Stimulated activated CD4-positive, alpha-beta T cell treated with anti-CD3 and anti-CD28 coated beads, Interleukin-2, amount 100 ng/mL, for 4 hours (primary cell): ENCODE data around the gene ANKRD34C.
"Not testable (repeated sequence)": the region's sequence is repeated elsewhere in the genome, so short reads cannot be mapped to it uniquely, and the experiment has no call there.

Experiments
- DNase-seq: peaks from one replicate; pipeline ENCODE4 v3.0.0-alpha.2; 2020; ENCODE audit warnings: low read depth

Gene ANKRD34C

DNA sequence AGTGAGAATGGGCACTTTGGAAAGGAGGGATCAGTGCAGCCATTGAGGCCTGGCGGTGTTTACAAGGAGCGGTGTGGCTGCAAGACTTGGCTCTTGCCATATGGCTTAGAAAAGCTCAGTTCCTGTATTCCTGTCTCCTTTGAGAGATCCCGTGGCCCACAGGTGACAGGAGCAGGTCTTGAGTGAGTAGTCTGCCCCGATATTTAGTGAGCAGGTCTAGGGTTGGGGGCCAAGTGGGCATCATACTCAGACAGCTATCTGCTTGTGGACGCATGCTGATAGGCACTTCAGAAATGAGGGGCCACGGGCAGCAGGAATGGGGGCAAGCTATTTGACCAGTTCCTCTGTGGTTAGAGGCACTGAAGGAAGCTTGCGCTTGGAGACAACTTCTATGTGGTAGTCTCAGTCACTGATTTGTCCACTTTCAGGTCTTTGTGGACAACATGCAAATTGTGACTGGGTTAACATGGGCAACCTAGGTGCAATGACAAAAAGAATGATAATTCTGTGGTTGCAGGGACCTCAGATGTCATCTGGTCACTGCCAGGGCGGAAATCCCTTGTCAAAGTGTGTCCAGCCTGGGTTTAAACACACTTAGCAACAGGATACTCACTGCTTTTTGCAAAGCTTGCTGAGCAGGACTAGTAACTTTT is 29.5 kb downstream of the ANKRD34C start:
- no peak for DNase-seq

DNA sequence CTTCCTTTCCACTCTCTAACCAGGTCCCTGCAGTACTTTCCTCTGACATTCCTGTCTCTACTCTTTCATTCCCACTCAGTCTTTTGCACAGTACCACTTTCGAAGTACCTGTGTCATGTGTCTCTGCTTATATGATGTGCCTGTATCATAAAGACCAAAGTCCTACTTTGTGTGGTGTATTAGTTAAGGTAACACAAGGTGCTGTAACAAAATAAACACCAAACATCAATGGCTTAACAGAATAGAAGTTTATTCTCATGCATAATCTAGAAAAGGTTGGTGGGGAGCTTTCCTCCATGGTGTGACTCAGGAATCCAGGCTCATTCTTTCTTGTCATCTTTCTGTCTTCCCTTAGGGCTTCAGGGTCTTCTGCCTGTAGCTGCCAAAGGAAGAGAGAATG is 31.7 kb downstream of the ANKRD34C start:
- DNase-seq, result no peak

DNA sequence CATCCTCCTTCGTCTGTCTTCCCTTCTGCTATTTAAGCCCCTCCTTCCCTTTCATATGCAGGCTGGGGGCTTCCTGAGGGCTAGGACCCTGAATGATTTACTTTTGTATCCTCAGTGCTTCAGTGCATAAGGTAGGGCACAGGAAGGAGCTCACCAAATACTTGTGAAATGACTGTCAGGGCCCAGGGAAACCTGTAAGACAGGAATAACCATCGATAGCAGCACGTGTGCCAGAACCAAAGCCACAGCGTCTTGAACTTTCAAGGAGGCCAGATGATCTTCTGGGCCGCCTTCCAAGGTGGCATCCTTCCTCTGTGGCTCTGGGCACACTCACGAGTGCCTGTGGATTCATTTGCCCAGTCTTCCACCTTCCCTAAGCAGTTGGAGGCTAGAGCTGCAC is 32.3 kb downstream of the ANKRD34C start:
- DNase-seq, result no peak

DNA sequence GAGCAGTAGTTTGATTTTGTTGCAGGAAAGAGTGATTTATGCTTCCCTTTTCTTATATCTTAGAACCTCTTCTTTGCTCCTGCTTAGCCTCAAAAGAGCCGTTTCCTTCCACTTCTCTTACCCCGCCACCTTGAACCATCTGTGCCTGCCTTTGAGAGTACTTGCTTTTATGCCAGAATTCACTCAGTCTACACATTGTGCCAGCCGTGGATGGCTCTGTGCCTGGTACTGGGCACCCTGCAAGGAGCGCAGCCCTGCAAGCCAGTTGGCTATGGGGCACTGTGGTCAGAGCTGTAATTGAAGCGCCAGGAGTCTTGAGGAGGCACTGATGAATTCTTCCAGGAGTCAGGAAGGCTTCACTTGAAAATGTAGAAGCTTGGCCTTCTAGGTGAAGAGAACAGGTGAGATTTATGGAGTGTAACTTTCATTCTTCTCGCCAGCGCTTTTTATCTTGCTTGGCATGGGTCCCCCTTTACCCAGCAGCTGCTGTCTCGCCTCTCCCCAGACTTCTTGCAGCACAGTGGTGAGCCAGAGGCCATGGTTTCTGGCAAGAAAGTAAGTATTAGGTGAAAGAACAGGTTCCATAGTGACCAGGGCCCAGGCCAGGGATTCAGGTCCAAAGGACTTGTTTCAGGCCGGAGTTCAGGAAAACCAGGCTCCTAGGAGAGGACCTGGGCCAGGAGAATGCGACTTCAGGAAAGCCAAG is 33.3 kb downstream of the ANKRD34C start:
- no peak for DNase-seq

DNA sequence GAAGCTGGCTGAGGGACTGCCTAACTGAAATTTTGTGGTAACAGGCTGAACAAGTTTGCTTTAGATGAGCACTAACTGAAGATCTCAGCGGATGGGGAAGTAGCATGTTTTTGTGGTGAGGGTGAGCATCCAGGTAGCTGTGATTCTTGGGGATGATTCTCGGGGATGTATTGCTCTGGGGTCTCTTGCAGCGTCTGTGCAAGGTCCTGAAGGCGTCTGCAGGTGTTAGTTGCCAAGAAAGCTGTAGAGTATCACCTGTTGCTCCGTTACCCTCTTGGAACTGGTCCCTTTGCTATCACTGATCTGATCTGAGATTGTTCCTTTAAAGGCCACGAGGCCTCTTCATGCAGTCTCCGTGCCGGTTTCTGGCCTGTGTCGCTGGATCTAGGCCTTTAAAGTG is 34.3 kb downstream of the ANKRD34C start:
- DNase-seq, result no peak

DNA sequence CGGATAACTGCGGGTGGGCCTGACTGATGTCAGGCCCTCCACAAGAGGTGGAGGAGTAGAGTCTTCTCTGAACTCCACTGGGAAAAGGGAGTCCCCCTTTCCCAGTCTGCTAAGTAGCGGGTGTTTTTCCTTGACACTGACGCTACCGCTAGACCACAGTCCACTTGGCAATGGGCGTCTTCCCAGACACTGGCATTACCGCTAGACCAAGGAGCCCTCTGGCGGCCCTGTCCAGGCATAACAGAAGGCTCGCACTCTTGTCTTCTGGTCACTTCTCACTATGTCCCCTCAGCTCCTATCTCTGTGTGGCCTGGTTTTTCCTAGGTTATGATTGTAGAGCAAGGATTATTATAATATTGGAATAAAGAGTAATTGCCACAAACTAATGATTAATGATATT is 37.5 kb downstream of the ANKRD34C start:
- DNase-seq, result not testable (repeated sequence)

DNA sequence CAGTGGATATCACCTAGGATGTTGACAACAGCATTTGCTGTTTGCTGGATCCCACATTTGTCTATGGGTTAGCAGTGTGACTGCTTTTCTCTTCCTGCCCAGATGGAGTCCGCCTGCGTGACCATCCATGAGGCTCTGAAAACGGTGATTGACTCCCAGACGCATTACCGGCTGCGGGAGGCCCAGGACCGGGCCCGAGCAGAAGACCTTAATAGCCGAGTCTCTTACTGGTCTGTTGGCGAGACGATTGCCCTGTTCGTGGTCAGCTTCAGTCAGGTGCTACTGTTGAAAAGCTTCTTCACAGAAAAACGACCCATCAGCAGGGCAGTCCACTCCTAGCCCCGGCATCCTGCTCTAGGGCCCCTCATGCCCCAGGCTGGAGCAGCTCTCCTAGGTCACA is 39.4 kb downstream of the ANKRD34C start:
- DNase-seq, result no peak

DNA sequence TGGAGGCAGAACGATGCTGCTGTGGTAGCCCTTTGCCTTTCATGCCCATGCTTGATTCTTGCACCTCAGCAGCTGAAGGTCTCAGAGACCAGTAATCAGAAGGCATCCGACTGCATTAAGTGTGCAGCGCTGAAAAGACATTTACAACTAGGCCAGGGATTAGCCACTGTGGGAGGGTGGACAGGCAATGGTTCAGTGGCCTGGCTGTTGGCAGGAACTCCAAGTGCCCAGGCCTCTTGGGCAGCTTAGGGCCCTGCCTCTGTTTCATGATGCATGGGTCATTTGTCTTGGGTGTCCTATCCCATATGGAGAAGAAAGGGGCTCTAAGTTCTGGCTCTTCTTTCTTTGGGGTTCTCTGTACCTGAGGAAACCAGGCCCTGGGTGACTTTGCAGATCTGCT is 39.8 kb downstream of the ANKRD34C start:
- DNase-seq, result no peak

DNA sequence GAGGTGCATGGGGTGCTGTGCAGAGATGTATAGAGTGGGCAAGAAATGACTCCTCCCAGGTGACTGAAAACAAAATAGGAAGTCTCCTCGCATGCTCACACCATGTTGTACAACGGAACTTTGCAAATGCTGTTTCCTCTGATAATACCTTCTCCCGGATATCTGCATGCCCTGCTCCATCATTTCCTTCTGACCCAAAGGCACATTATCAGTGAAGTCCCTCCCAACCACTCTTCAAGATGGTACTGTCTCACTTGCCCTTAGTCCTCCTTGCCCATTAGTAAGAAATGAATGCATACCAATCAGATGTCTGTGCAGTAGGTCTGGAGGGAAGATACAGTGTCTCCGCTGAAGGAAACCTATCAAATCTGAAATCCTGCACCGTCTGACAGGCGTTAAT is 40.4 kb downstream of the ANKRD34C start:
- DNase-seq, result no peak

DNA sequence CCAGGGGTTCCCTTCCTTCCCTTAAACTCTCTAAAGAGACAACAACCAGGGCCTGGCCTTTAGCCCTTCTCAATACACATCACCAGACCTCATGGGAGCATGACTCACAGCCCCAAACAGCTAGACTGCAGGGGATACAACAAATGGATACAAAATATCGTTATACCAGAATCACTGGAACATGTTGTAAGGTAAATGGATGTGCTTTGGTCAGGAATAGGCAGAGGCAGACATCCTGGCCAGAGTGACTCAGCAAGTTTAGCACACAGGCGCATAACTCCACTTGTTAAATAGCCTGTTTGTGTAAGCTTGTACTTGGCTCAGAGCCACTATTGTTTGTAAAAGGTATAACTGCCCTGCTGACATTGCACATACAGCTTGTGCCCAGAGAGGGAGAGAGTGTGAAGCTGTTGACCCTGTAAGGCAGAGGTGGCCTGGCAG is 46.7 kb downstream of the ANKRD34C start:
- DNase-seq, result no peak
